ENCODE results near the gene GPI.
"Not testable (repeated sequence)": the region's sequence is repeated elsewhere in the genome, so short reads cannot be mapped to it uniquely, and the experiment has no call there.

The GPI gene

DNA sequence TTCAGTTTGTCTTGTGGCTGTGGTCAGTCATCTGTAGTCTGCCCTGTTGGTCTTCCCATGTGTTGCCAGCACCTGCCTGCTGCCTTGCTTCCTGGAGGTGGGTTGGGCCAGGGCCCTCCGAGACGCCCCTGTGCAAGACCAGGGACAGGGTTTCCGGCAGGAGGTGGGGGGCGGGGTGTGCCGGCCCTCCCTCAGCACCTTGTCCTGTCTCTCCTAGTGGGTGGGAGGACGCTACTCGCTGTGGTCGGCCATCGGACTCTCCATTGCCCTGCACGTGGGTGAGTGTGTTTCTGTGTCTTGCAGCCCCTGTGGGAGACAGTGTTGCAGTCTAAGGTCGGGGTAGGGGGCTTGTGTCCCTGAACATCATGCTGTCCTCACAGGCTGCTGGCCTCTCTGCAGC is 28.0 kb downstream of the GPI start:
- Histone ChIP-seq H3K27me3 (ENCODE audit: low read depth, low read length) (no peaks in the 10 kb centered on the region), H3K4me3 (ENCODE audit: low read length) (no peak overlapping the region), H3K9ac (ENCODE audit: low read length) (no peak overlapping the region), H3K4me1 (ENCODE audit: low read length) (no peaks in the 10 kb centered on the region), H3K79me2 (ENCODE audit: low read length) (peaks cover 23% of the 10 kb centered on the region; the same call in 1 of the 2 replicates), H3K36me3 (replicated peaks; ENCODE audit: low read depth, low read length) (peaks cover 78% of the 10 kb centered on the region), H2AFZ (ENCODE audit: low read depth, low read length) (no peak overlapping the region), H3K9me3 (ENCODE audit: insufficient read depth, low read length) (no peaks in the 10 kb centered on the region), H3K4me2 (ENCODE audit: low read length) (no peak overlapping the region), H4K20me1 (ENCODE audit: insufficient read depth, low read length) (peaks cover 57% of the 10 kb centered on the region), H3K27ac (ENCODE audit: low read length) (no peak overlapping the region)
- TF ChIP-seq EZH2phosphoT487 (IDR thresholded peaks at IDR 0.05; ENCODE audit: low read depth), result no peak
- TF ChIP-seq, protein P1, sequence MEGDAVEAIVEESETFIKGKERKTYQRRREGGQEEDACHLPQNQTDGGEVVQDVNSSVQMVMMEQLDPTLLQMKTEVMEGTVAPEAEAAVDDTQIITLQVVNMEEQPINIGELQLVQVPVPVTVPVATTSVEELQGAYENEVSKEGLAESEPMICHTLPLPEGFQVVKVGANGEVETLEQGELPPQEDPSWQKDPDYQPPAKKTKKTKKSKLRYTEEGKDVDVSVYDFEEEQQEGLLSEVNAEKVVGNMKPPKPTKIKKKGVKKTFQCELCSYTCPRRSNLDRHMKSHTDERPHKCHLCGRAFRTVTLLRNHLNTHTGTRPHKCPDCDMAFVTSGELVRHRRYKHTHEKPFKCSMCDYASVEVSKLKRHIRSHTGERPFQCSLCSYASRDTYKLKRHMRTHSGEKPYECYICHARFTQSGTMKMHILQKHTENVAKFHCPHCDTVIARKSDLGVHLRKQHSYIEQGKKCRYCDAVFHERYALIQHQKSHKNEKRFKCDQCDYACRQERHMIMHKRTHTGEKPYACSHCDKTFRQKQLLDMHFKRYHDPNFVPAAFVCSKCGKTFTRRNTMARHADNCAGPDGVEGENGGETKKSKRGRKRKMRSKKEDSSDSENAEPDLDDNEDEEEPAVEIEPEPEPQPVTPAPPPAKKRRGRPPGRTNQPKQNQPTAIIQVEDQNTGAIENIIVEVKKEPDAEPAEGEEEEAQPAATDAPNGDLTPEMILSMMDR (IDR thresholded peaks at IDR 0.05; ENCODE audit: low read depth, low read length), result no peak

DNA sequence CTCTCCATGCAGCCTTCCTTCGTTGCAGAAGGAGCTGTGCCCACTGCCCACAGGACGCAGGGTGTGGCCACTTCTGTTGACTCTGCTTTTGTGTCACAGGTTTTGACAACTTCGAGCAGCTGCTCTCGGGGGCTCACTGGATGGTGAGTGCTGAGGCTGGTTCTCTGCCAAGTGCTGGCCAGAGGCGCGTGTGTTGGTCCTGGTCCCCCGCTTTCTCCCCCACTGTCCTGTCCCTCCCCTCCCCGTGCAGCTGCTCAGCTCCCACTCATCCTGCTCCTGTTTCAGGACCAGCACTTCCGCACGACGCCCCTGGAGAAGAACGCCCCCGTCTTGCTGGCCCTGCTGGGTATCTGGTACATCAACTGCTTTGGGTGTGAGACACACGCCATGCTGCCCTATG is 28.6 kb downstream of the GPI start:
- Histone ChIP-seq H3K36me3 (replicated peaks; ENCODE audit: low read depth, low read length) (peaks cover 79% of the 10 kb centered on the region), H3K4me1 (ENCODE audit: low read length) (no peaks in the 10 kb centered on the region), H3K9me3 (ENCODE audit: insufficient read depth, low read length) (no peaks in the 10 kb centered on the region), H3K9ac (ENCODE audit: low read length) (no peak overlapping the region), H4K20me1 (ENCODE audit: insufficient read depth, low read length) (peaks cover 57% of the 10 kb centered on the region), H3K27ac (ENCODE audit: low read length) (no peak overlapping the region), H2AFZ (ENCODE audit: low read depth, low read length) (no peak overlapping the region), H3K4me2 (ENCODE audit: low read length) (no peak overlapping the region), H3K79me2 (ENCODE audit: low read length) (peaks cover 23% of the 10 kb centered on the region; the same call in 1 of the 2 replicates), H3K4me3 (ENCODE audit: low read length) (no peak overlapping the region), H3K27me3 (ENCODE audit: low read depth, low read length) (no peaks in the 10 kb centered on the region)
- no peak for TF ChIP-seq EZH2phosphoT487 (IDR thresholded peaks at IDR 0.05; ENCODE audit: low read depth)
- TF ChIP-seq, protein P1 (IDR thresholded peaks at IDR 0.05; ENCODE audit: low read depth, low read length), result no peak

DNA sequence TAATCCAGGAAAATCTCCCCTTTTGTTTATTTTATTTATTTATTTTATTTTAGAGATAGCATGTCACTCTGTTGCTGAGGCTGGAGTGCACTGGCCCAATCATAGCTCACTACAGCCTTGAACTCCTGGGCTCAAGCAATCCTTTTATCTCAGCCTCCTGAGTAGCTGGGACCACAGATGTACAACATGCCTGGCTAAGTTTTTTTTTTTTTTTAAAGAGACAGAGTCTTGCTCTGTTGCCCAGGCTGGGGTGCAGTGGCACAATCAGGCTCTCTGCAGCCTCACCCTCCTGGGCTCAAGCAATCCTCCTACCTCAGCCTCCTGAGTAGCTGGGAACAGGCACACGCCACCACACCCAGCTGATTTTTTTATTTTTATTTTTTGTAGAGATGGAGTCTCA is 32.9 kb downstream of the GPI start:
- Histone ChIP-seq H2AFZ (ENCODE audit: low read depth, low read length) (no peak overlapping the region), H3K4me1 (ENCODE audit: low read length) (no peaks in the 10 kb centered on the region), H3K79me2 (ENCODE audit: low read length) (no peaks in the 10 kb centered on the region), H3K4me3 (ENCODE audit: low read length) (no peak overlapping the region), H3K27ac (ENCODE audit: low read length) (no peak overlapping the region), H3K27me3 (ENCODE audit: low read depth, low read length) (no peaks in the 10 kb centered on the region), H3K9me3 (ENCODE audit: insufficient read depth, low read length) (no peaks in the 10 kb centered on the region), H3K4me2 (ENCODE audit: low read length) (no peak overlapping the region), H3K9ac (ENCODE audit: low read length) (no peak overlapping the region), H3K36me3 (replicated peaks; ENCODE audit: low read depth, low read length) (peaks cover 64% of the 10 kb centered on the region), H4K20me1 (ENCODE audit: insufficient read depth, low read length) (peaks cover 24% of the 10 kb centered on the region)
- TF ChIP-seq, protein P1 (IDR thresholded peaks at IDR 0.05; ENCODE audit: low read depth, low read length), result no peak
- no peak for TF ChIP-seq EZH2phosphoT487 (IDR thresholded peaks at IDR 0.05; ENCODE audit: low read depth)

DNA sequence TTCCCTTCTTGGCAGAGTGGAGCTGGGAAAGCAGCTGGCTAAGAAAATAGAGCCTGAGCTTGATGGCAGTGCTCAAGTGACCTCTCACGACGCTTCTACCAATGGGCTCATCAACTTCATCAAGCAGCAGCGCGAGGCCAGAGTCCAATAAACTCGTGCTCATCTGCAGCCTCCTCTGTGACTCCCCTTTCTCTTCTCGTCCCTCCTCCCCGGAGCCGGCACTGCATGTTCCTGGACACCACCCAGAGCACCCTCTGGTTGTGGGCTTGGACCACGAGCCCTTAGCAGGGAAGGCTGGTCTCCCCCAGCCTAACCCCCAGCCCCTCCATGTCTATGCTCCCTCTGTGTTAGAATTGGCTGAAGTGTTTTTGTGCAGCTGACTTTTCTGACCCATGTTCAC is 34.9 kb downstream of the GPI start:
- Histone ChIP-seq H3K36me3 (replicated peaks; ENCODE audit: low read depth, low read length) (peaks cover 48% of the 10 kb centered on the region), H3K4me1 (ENCODE audit: low read length) (no peaks in the 10 kb centered on the region), H3K79me2 (ENCODE audit: low read length) (peaks cover 8% of the 10 kb centered on the region), H4K20me1 (ENCODE audit: insufficient read depth, low read length) (peaks cover 15% of the 10 kb centered on the region; the same call in 1 of the 2 replicates), H3K4me3 (ENCODE audit: low read length) (no peak overlapping the region), H3K27me3 (ENCODE audit: low read depth, low read length) (no peaks in the 10 kb centered on the region), H3K4me2 (ENCODE audit: low read length) (no peak overlapping the region), H2AFZ (ENCODE audit: low read depth, low read length) (no peak overlapping the region), H3K27ac (ENCODE audit: low read length) (no peak overlapping the region), H3K9ac (ENCODE audit: low read length) (no peak overlapping the region), H3K9me3 (ENCODE audit: insufficient read depth, low read length) (no peaks in the 10 kb centered on the region)
- TF ChIP-seq, protein P1 (IDR thresholded peaks at IDR 0.05; ENCODE audit: low read depth, low read length), result no peak
- TF ChIP-seq EZH2phosphoT487 (IDR thresholded peaks at IDR 0.05; ENCODE audit: low read depth), result no peak

DNA sequence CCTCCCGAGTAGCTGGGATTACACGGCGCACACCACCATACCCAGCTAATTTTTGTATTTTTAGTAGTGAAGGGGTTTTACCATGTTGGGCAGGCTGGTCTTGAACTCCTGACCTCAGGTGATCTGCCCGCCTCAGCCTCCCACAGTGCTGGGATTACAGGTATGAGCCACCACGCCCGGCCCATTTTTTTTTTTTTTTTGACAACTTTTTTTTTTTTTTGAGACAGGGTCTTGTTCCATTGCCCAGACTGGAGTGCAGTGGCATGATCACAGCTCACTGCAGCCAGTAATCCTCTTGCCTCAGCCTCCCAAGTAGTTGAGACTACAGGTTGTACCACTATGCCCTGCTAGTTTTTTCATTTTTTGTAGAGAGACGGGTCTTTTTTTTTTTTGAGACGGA is 35.8 kb downstream of the GPI start:
- H3K36me3 ChIP-seq (replicated peaks; ENCODE audit: low read depth, low read length), result peaks cover 46% of the 10 kb centered on the region
- H2AFZ ChIP-seq (ENCODE audit: low read depth, low read length); H3K9ac ChIP-seq (ENCODE audit: low read length); H3K4me3 ChIP-seq (ENCODE audit: low read length); H3K27me3 ChIP-seq (ENCODE audit: low read depth, low read length); H3K9me3 ChIP-seq (ENCODE audit: insufficient read depth, low read length); H3K4me1 ChIP-seq (ENCODE audit: low read length); H3K4me2 ChIP-seq (ENCODE audit: low read length); H3K27ac ChIP-seq (ENCODE audit: low read length): not testable (repeated sequence)
- H3K79me2 ChIP-seq (ENCODE audit: low read length), result peaks cover 17% of the 10 kb centered on the region
- 0 out of 2 replicates have a peak, but pooled peaks cover 11% of the 10 kb centered on the region for H4K20me1 ChIP-seq (ENCODE audit: insufficient read depth, low read length)

All from OCI-LY3 (cell line).